Stimulated activated CD4-positive, alpha-beta T cell treated with anti-CD3 and anti-CD28 coated beads, Interleukin-2, amount 100 ng/mL, for 24 hours (primary cell): Measurements from ENCODE around the gene GRK3.

Experiments
- DNase-seq, 2 donors: peaks; one replicate each; pipeline ENCODE4 v3.0.0-alpha.2; 2020

Gene GRK3

DNA sequence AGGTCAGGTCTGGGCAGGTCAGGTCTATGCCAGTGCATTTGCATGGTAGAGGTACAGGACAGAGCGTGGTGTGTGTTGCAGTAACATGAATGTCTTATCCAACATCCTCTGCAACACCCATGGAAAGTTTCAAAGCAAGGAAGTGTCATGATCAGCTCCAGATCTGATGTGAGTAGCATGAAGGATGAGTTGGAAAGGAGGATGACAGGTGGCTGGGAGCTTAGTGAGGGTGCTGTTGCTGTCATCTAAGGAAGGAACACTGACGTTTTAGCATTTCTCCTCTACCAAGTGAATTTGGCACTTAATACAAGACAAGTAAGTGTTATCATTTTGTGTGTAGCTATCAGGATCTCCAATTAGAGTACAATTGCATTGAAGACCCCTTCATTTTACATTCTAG is 65.1 kb downstream of the GRK3 start:
- no peak for DNase-seq

DNA sequence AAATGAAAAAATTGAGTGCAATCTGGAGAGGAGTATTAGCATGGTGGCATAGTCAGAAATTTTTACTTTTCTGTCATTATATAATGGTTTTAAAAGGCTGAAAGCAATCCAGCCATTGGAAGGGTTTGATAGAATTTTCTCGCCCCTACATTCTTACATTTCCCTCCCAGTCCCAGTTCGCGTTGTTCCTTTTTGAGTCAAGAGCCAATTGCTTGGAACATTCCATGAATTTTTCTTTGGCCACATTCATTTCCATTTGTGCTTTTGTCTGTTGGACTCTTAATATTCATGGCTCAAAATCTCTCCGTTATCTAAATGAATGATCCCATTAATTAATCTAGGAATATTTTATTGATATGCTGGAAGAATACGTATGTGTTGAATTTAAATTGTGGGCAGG is 66.0 kb downstream of the GRK3 start:
- DNase-seq: no peak

DNA sequence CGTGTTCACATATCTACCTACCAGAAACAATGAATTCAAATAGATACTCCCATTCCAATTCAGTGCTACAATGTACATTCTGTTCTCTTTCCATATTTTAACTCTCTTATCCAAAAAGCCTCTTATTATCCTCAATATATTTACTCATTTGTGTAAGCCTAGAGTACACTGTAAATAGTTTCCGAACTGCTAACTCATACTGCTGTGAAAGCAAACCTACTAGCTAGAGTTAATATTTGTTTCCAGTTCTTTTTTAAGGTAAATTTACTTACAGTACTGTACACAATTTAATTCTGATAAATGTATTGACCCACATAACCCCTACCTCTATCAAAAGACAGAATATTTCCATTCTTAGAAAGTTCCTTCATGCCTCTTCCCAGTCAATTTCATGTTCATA is 71.8 kb downstream of the GRK3 start:
- no peak for DNase-seq

DNA sequence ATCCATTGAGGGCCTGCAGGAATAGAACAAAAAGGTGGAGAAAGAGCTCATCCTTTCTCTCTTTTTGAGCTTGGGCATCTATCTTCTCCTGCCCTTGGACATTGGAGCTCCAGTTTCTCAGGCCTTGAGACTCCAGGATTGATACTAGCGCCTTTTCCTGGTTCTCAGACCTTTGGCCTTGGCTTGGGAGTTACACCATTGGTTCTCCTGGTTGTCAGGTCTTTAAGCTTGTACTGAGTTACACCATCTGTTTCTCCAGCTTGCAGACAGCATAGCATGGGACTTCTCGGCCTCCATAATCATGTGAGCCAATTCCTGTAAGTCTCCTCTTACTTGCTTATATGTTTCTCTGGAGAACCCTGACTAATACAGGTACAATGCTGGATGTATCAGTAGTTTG is 72.6 kb downstream of the GRK3 start:
- no peak for DNase-seq

DNA sequence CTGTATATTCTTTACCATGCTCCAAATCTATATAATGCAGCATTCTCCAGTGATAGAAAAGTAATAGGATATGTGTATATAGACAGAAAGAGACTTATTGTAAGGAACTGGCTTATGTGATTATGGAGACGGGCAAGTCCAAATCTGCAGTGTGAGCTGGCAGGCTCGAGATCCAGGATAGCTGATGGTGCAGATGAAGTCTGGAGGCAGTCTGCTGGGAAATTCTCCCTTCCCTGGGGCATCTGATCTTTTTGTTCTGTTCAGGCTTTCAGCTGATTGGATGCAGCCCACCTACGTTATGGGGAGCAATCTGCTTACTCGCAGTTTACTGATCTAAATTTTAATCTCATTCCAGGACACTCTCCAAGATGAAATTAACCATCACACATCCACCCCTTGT is 73.2 kb downstream of the GRK3 start:
- no peak for DNase-seq

DNA sequence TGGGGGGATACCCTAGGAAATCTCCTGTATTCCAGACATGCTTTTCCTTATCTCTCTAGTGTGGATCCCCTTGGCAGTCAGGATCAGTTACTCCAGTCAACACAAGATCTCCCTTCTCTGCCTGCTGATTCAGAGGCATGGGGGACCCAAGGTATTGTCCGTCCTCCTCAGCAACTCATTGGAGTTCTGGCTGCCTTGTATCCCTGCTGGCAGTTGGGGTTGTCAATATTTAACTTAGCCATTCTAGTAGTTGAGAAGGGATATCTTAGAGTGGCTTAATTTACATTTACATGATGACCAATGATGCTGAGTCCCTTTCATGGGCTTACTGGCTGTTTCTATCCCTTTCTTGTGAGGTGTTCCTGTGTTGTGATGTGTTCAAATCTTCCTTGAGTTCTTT is 74.2 kb downstream of the GRK3 start:
- no peak for DNase-seq

DNA sequence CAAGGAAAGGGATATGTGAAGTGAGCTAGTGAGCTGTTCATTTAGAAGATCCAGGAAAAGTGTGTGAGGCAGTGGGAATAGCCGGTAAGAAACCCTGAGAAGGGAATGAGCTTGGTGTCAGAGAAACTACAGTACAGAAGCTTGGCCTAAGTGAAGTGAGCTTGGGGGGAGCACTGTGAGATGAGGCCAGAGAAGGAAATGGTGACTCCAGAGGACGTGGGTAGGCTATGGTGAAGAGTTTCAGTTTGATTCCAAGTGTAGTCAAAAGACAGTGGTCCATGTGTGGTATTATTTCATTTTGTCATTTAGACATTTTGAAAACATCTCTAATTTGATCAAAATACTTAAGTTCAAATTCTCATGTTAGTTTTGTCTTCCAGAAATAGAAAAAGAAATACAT is 77.2 kb downstream of the GRK3 start:
- no peak for DNase-seq

DNA sequence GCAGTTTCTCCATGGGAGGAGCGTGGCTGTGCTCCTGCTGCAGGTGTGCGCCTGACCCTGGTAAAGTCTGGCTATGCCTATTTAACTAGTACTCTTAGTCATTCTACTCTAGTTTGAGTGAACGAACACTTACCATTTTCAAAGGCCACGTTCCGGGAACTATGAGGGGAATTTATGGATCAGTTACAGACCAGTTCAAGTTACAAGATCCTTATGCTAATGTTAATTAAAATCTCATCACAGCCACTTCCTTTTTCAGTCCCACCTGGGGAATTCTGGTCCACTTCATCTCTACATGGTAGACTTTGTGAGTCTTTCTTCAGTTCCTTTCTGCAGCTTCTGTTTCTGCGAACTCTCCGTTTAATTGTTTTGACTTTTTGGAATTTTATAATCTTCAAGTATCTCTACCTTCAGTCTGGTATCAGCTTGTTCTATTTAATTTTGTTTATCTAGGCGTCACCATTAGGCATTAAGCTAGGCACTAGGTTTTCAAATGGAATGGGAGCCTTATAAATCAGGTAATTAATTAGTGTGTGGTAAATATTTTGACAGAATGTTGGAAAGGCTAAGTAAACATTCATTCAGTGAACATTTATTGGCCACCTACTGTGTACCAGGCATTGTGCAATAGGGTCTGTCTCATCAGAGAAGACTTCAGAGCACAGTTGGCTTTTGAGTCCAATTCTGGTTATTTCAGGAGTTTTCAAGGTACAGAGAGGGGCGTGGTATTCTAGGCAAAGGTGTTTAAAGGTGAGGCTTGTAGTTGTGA is 78.9 kb downstream of the GRK3 start:
- no peak for DNase-seq

DNA sequence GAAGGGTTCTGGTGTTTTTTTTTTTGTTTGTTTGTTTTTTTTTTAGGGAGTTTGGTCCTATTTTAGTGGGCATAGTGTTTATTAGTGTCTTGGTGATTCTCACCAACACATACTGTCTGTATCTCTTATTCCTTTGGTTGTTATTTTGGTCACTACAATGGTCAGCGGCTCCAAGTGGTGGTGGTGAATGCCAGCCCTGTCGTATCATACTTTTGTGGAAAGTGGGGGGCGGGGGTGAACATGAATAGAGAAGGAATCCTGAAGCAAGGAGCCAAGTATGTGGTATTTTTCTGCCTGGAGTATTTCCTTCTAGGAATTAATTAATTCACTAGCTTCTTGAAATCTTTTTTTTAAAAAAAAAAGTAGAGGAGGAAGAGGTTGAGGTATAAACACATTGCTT is 79.6 kb downstream of the GRK3 start:
- no peak for DNase-seq

DNA sequence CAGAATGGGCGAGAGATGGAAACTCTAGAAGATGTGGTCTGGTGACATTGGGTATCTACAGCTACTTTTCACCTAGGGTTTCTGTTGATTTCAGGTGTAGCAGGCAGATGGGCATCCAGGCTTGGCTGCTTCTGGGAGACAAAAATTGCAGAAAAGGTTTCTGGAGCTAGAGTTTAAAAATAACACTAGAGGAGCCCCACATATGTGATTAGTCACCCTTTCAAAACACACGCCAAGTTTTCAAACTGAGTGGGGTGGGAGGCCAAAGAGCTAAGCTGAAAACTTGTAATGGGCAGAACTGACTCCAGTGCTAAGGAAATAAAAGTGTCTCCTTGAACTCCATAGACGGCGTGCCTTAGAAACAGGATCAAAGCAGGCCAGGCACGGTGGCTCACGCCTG is 80.8 kb downstream of the GRK3 start:
- no peak for DNase-seq

DNA sequence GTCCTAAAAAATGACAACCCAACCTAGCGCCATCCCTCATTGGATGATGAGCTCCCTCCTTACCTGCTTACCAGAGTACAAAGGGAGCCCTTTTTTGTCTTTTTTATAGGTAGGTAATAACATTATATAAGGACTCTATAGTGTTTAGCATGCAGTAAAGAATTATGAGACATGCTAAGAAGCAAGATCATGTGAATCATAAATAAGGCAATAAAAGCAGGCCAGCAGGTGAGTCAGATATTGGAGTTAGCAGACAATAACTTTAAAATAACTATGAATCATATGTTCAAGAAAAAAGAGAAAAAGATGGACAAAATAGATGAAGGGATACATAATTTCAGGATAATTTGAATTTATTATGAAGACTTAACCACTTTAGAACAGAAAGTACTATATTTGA is 81.5 kb downstream of the GRK3 start:
- no peak for DNase-seq

DNA sequence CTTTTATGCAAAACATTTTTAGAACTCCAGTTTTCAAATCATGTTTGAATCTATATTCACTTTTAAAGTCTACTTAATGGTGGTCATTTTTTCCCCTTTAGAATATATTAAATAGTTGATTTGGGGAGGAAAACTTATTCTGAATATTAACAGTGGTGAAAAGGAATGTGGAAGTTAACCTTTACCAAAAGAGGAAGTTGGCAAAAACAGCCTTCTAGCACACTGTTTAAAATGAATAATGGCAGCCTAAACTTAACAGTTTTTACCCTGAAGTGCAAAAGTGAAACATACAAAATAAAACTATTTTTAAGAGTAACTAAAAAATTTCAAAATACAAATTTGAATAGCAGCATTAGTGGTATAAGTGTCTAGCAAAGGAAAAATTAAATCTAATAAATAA is 86.4 kb downstream of the GRK3 start:
- no peak for DNase-seq

DNA sequence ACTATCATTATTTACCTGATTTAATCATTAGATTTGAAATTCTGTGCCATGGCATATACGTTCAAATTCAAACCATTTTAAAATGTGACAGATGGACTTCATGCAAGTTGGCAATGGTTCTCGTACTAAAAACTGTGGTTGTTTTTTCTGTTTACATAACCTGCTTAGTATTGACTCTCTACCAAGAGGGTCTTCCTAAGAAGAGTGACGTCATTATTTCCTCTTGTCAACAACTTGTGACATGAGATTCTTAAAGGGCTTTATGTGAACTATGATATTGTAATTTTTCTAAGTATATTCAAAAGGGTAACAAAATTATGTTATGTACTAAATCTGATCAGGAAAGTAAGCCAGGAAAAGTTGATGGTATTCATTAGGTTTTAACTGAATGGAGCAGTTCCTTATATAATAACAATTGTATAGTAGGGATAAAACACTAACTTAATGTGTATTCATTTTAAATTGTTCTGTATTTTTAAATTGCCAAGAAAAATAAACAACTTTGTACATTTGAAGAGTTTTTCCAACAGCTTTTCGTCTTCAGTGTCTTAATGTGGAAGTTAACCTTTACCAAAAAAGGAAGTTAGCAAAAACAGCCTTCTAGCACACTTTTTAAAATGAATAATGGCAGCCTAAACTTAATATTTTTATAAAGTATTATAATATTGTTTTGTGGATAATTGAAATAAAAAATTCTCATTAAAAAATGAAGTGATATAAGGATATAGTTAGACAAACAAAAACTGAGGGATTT is 87.0 kb downstream of the GRK3 start:
- DNase-seq: no peak

DNA sequence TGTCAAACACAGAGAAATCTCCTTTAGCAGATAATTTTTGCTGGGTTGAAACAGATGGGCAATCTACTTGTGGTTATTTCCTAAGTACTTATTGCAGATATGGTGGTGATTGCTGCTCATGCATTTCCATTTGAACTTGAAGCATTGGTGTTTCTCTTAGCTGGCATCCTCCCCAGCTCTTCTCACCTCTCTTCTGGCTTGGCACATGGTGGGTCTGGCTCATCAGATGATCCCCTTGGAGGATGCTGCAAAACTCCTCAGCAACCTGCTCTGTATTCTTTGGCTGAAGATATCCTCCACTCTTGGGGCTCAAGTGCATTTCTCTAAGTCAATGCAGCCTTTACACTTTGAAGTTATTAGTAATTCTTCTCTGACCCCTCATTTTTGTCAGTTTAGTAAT is 90.2 kb downstream of the GRK3 start:
- no peak for DNase-seq

DNA sequence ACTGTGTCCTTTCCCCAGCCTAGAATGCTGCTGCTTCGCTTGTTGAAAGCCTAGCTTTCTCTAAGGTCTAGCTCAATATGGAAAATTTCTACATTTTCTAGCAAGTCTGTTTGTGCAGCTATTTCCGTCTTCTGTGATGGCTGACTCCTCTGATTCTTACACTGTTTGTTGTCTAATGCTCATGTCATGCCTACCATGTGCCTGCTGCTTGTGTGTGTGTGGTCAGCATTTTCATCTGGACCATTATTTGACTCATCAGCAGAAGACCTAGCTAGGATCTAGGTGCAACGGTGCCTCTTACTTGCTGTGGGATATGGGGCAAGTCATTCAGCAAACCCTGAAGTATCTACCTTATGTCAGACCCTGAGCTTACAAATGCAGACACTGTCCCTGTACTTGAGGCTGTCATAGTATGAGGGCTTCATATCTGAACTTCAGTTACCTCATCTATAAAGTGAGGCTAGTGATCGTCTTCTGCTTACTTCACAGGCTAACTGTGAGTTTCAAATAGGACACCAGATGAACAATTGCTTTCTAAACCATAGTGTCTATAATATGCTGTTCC is 91.0 kb downstream of the GRK3 start:
- DNase-seq: no peak

DNA sequence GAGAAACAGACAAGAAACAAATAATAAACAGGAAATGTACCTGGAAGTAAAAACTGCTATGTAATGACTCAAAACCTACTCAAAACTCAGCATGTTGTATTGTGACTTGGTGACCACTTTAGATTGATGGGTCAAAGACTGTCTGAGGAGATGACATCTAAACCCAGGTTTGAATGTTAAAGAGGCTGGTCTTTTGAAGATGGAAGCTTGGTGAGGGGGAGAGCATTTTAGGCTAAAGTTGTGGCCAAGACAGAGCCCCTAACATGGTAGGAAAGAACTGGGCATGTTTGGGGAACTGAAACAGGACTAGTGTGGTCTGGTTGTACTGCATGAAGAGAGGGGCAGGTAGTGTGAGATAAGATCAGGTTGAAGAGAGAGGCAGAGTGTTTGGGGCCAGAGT is 92.2 kb downstream of the GRK3 start:
- DNase-seq: no peak

DNA sequence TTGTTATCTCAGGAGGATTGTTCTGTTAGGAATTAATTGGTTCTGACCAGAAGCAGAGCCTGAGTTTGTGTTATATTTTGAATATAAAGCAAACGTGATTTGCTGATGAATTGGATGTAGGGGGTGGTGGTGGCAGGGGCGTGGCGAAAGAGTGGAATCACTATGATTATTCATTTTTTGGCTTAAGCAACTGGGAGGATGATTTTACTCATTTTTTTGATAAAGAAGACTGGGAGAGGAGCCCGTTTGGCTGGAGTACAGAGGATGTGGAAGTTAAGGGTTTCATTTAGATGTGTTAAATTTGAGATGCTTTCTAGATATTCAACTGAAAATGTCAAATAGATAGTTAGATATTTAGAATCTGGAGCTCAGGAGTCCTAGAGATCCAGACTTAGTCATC is 94.2 kb downstream of the GRK3 start:
- DNase-seq: no peak

DNA sequence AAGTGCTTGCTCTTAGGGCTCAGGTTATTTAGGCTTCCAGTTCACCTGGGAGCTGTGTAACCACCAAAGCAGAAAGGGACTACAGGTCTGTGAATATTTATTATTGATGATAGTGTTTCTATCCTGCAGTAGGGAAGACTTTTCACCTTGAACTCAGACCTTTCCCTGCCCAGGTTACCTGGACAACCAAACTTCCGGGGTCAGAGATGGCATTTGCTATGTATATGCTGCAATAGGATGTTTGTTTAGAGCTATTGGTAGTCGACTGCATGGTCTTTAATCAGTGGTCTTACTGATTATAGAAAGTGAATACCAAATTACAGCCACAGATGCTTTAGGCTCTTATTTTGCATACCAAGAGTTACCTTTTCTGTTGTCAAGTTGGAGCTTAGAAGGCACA is 94.9 kb downstream of the GRK3 start:
- DNase-seq: no peak

DNA sequence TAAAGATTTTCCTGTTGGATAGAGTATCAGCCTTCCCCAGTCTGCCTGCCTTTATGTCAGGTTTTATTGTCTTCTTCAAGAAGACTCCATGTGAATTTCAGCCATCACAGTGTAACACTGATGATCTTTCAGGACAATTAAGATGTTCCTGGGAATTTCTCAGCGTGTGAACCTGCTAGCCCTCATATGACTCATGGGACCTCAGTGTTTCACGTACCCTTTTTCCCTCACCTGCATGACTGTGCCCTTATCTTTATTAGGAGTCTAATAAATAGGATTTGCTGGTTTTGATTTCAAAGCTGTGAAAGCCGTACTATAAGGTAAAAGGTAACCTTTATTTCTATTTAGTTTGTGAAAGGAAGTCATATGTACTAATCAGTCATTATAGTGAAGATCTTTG is 95.9 kb downstream of the GRK3 start:
- no peak for DNase-seq

DNA sequence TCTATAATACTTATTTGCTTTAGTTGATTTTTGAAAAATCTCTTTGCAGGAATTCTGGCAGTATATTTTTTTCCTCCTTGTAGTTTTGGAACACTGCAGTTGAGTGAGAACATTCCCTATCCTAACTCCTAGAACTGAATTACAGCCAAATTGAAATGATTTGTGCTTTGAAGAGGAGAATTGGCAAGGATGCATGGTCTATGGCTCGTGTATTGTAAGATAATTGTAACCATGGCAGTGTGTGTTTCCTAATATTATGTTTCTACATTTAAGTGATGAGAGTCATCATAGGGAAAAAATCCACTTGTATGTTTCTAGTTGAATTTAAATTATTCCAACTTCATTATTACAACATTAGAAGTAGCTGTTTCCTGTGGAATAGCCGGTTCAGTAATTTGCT is 96.6 kb downstream of the GRK3 start:
- no peak for DNase-seq

DNA sequence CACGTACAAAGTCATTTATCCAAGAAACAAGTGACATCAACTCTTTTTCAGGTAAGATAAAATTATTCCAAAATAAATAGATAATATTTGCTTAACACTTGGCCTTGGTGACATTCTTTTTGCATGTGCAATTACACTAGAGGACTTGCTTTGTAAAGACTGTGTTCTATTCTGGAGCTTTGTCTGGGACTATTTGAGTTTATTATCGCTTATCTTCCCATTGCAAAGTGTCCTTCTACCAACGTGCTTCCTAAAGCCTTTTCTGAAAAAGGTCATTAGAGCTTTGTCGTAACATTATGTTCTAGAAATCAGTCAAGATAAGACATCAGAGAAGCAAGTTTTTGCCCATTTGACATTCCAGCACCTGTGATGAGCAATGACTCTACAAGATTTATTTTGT is 99.2 kb downstream of the GRK3 start:
- no peak for DNase-seq

DNA sequence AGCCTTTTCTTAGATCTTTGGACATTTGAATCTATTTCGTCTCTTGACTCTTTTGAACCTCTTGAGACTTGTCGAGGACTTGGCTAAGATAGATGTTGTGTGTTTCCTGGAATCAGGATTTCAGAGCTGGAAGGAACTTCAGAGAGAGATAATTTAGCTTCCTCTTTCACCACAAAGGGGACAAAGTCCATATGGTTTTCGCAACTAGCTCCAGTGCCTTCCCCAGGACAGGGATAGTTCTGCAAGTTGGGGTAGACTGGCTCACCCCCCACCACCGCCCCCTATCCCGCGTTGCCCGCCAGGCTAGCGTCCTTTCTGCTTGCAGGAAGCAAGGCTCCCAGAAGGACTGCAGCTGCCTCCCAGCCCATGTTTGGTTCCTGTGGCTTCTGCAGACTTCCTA is 101.8 kb downstream of the GRK3 start:
- DNase-seq: no peak

DNA sequence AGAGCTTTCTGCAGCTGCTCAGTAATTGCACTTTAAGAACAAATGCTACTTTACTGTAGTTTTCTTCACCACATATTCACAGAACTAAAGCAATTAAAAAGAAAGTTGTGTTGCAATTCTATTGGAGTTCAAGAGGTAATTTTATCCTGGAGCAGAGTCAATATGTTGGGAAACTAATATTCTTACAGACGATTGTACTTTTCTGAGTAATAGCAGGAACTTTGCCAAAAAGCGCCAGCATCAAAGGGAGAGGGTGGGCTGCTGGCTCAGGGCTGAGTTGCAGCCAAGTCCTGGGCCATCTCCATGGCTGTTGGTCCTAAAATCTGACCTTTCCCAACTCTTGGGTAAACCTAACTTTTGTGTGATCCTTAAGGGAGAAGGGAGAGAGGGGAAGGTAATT is 104.0 kb downstream of the GRK3 start:
- no peak for DNase-seq

DNA sequence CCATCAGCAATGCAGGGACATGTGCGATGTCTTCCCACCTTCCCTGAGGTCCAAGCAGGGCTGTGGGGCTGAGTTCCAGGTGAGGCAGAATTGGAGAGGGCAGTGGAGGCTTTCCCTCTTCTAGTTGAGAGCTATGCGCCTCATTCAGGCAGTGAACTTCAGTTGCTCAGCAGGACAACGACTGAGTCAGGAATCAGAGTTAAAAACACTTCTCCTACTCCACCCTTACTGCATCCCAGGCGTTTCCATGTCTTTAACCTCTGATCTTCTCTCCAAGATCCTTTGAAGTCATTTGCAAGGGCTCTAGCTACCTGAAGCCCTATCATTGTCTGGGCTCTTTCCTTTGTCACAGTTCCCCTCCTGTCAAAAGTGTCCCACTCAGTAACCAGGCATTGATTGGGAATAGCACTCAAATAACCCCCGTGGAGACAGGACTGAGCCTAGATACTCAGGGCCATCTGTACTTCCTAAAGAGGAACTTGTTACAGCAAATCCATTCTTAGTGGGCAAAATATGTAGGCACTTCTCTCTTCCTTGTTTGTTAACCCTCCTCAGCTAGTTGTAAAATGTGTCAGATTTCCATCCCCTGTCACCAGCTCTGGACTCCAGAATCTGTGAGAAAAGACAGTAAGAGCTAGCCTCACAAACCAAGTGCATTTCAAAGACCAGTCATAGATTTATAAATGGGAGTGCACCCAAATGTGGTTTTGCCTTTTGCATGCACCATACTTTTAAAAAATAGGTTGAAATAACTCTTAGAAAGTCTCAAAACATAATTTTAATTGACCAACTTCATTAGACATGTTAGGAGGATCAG is 105.0 kb downstream of the GRK3 start:
- no peak for DNase-seq
